Cardiac fibroblast (primary cell): Measurements from ENCODE around the gene HELZ.

Experiments
- DNase-seq, 2 donors: peaks; one replicate each; pipeline versions ENCODE4 v3.0.0 to v3.0.0-alpha.2; 2010; ENCODE audit warnings: low read depth in 2 of 2
- H3K4me3 ChIP-seq, 2 donors: replicated peaks in 1 of 2; 1 replicate in 1 of 2; 2 replicates in 1 of 2; pipeline ENCODE4 v1.5.1; 2011; ENCODE audit warnings: low read depth in 2 of 2, low read length in 2 of 2, mild to moderate bottlenecking in 2 of 2, moderate library complexity in 1 of 2
- TF ChIP-seq, protein P1 (sequence below): IDR thresholded peaks from one replicate; pipeline ENCODE4 v1.5.1; 2011; ENCODE audit warnings: low read depth, mild to moderate bottlenecking, low read length, inconsistent platforms

The HELZ gene

DNA sequence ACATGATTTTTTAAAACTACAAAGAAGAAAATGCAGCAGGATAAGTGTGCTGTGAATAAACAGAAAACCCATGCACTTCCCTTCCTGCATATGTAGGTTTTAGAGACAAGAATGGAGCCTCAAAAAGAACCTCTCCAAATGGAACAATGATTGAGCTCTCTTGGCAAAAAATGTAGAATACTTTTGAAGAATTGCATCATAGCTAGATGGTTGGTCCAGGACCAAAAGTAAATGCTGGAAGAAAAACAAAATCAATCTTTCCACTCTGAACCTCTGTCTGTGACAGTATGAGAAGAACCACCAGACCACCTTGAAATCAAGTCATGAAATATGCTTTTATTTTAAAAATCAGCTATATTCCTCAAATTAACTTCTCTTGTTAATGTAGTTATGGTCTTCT lies 17.5 kb downstream of the HELZ start:
- TF ChIP-seq, protein P1, sequence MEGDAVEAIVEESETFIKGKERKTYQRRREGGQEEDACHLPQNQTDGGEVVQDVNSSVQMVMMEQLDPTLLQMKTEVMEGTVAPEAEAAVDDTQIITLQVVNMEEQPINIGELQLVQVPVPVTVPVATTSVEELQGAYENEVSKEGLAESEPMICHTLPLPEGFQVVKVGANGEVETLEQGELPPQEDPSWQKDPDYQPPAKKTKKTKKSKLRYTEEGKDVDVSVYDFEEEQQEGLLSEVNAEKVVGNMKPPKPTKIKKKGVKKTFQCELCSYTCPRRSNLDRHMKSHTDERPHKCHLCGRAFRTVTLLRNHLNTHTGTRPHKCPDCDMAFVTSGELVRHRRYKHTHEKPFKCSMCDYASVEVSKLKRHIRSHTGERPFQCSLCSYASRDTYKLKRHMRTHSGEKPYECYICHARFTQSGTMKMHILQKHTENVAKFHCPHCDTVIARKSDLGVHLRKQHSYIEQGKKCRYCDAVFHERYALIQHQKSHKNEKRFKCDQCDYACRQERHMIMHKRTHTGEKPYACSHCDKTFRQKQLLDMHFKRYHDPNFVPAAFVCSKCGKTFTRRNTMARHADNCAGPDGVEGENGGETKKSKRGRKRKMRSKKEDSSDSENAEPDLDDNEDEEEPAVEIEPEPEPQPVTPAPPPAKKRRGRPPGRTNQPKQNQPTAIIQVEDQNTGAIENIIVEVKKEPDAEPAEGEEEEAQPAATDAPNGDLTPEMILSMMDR, result no peak
- DNase-seq, result peak; percentile 24 to 43

DNA sequence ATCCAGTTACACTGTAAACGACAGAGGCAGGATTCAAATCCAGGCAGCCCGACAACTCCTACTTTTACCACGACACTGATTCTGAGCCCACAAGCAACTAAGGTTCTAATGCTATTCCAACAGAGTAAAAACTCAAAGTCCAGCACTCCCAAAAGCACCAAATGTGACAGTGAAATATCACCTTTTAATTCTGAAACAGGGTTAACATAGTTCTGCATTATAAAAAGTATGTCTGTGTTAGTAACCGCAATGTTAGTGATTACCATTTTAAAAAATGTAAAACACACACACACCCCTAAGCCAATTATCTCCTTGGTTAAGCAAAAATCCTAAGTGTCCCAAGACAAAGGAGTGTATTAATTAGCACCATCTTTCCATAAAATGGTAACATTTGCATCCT lies 19.7 kb downstream of the HELZ start:
- H3K4me3 ChIP-seq, result no peak overlapping the region
- no peak for DNase-seq
- TF ChIP-seq, protein P1, result no peak

More for the DNA sequence above, 17.5 kb downstream of the HELZ start:
- no peak overlapping the region for H3K4me3 ChIP-seq

DNA sequence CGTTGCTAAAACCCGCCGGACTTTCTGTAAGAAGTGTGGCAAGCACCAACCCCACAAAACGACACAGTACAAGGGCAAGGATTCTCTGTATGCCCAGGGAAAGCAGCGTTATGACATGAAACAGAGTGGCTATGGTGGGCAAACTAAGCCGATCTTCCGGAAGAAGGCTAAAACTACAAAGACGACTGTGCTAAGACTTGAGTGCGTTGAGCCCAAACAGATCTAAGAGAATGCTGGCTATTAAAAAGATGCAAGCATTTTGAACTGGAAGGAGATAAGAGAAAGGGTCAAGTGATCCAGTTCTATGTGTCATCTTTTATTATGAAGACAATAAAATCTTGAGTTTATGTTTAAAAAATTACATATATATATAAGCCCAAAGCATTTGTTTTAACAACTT lies 20.3 kb downstream of the HELZ start:
- TF ChIP-seq, protein P1, result no peak
- H3K4me3 ChIP-seq, result no peak overlapping the region

DNA sequence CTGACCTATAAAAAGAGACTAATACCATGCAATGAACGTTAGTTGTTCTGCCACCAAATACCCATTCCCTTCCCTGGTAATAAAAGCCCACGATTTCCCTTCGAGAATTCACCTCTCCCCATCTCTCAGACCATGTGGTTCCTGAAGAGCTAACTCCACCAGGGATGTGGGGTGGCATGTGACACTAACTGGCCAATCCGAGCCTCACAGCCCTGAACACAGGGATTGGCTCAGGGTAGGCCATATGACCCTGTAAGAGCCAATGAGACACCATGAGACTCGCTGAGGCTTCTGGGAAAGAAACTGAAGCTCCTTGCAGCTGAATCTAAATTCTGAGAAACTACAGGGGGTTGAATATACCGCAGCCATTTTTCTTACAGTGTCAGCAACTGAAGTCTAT lies 21.1 kb downstream of the HELZ start:
- no peak overlapping the region for H3K4me3 ChIP-seq
- no peak for DNase-seq
- TF ChIP-seq, protein P1, result no peak

More for the DNA sequence above, 20.3 kb downstream of the HELZ start:
- no peak for DNase-seq

DNA sequence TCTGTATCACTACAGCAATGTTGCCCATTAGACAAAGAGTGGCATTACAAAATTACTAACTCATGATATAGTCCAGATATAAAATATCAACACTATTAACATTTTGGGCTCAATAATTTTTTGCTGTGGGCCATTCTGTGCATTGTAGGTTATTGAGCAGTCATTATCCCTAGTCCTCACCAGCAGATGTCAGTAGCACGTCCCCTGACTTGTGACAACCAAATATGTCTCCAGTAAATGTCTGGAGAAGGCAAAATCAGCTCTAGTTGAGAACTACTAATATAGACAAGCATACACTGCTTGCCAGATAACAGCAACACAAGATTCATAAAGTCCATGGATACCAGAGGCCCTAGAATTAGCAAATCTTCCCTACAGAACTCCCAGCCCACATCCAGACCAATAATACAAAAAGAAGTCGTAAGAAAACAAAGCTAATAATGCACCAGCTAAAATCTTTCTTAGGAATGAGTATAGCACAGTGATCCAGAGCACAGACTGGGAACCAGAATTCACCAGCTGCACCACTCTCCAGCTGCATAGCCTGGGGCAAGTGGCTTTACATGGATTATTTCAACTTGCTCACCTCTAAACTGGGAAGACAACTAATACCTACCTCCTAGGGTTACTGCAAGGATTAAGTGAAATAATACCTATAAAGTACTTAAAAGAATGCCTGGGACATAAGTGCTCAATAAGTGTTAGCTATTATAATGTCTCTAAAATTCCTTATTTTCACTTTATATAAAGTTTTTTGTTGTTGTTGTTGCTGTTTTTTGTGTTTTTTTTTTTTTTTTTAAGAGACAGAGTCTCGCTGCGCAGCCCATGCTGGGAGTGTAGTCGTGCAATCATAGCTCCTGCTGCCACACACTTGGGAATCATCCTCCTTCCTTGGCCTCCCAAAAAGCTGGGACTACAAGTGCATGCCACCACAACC lies 23.7 kb downstream of the HELZ start:
- peak; percentile 73 to 78 for DNase-seq
- H3K4me3 ChIP-seq, result no peak overlapping the region
- TF ChIP-seq, protein P1, result peak; percentile 68

DNA sequence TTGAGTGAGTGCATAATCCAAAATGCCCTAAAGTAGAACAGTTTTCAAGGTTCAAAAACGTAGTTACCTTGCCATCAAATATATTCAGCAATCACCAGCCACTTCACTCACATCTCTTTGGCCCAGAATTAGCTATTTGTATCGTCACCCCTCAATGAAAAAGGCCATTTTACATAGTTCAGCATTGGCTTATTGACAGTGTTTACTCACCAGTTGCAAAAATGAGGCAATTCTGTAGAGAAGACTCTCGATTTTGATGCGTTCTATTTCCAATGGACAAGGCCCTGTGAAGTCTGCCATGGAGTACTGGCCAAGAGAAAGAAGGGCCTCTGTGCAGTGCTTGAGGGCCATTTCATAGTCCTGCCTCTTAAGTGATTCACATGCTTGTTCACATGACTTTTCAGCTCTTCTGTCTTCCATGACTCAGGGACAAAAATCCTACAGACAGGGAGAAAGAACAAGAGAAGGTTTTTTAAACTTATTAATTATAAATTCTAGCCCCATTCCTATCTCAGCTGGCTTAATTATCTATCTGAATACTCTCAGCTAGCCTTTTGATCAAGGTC lies 26.5 kb downstream of the HELZ start:
- DNase-seq, result peak in 1 of 2 donors; percentile 74
- no peak overlapping the region for H3K4me3 ChIP-seq
- TF ChIP-seq, protein P1, result no peak
